ENCODE measurements around the gene ENPP5. TPM values are rescaled to one million over a fixed set of nuclear protein-coding genes. Genes with fewer than 3 reads are reported as not detected.

The ENPP5 gene
- total RNA-seq, 1 donor from 2014 or later = not detected

- DNase-seq (ENCODE audit: extremely low spot score, unreplicated experiment) = no peak
- H3K9me3 Mint-ChIP-seq (ENCODE audit: unreplicated experiment) = no peaks in the 10 kb centered on the region
- peaks cover 13% of the 10 kb centered on the region for H3K27me3 Mint-ChIP-seq (ENCODE audit: unreplicated experiment)
- TF ChIP-seq CTCF (IDR thresholded peaks at IDR 0.05) = no peak
- no peak overlapping the region for H3K4me3 Mint-ChIP-seq (ENCODE audit: unreplicated experiment)
- no peak overlapping the region for H3K27ac Mint-ChIP-seq (ENCODE audit: unreplicated experiment)
- H3K4me1 Mint-ChIP-seq (ENCODE audit: unreplicated experiment) = no peaks in the 10 kb centered on the region
- no peaks in the 10 kb centered on the region for H3K36me3 Mint-ChIP-seq (ENCODE audit: unreplicated experiment)
Observed at GRCh38 chr6:46118157-46118556, 52.6 kb downstream of the ENPP5 start.

GRCh38 chr6:46116289-46116688 lies 54.5 kb downstream of the ENPP5 start:
- no peak overlapping the region for H3K4me3 Mint-ChIP-seq (ENCODE audit: unreplicated experiment)
- H3K4me1 Mint-ChIP-seq (ENCODE audit: unreplicated experiment) = no peaks in the 10 kb centered on the region
- no peak for TF ChIP-seq CTCF (IDR thresholded peaks at IDR 0.05)

GRCh38 chr6:46115634-46116033 lies 55.1 kb downstream of the ENPP5 start:
- H3K36me3 Mint-ChIP-seq (ENCODE audit: unreplicated experiment) = no peaks in the 10 kb centered on the region
- DNase-seq (ENCODE audit: extremely low spot score, unreplicated experiment) = no peak
- H3K4me3 Mint-ChIP-seq (ENCODE audit: unreplicated experiment) = no peak overlapping the region
- peaks cover 5% of the 10 kb centered on the region for H3K9me3 Mint-ChIP-seq (ENCODE audit: unreplicated experiment)
- TF ChIP-seq CTCF (IDR thresholded peaks at IDR 0.05) = no peak
- H3K27ac Mint-ChIP-seq (ENCODE audit: unreplicated experiment) = no peak overlapping the region
- no peaks in the 10 kb centered on the region for H3K4me1 Mint-ChIP-seq (ENCODE audit: unreplicated experiment)
- H3K27me3 Mint-ChIP-seq (ENCODE audit: unreplicated experiment) = peaks cover 13% of the 10 kb centered on the region

More at GRCh38 chr6:46116289-46116688, 54.5 kb downstream of the ENPP5 start:
- H3K27ac Mint-ChIP-seq (ENCODE audit: unreplicated experiment) = no peak overlapping the region
- DNase-seq (ENCODE audit: extremely low spot score, unreplicated experiment) = no peak
- no peaks in the 10 kb centered on the region for H3K9me3 Mint-ChIP-seq (ENCODE audit: unreplicated experiment)
- H3K27me3 Mint-ChIP-seq (ENCODE audit: unreplicated experiment) = peaks cover 13% of the 10 kb centered on the region
- H3K36me3 Mint-ChIP-seq (ENCODE audit: unreplicated experiment) = no peaks in the 10 kb centered on the region

GRCh38 chr6:46113370-46113769 lies 57.4 kb downstream of the ENPP5 start:
- H3K36me3 Mint-ChIP-seq (ENCODE audit: unreplicated experiment) = no peaks in the 10 kb centered on the region
- no peaks in the 10 kb centered on the region for H3K4me1 Mint-ChIP-seq (ENCODE audit: unreplicated experiment)
- peaks cover 13% of the 10 kb centered on the region for H3K27me3 Mint-ChIP-seq (ENCODE audit: unreplicated experiment)
- no peak overlapping the region for H3K27ac Mint-ChIP-seq (ENCODE audit: unreplicated experiment)
- TF ChIP-seq CTCF (IDR thresholded peaks at IDR 0.05) = no peak
- no peak for DNase-seq (ENCODE audit: extremely low spot score, unreplicated experiment)
- H3K4me3 Mint-ChIP-seq (ENCODE audit: unreplicated experiment) = no peak overlapping the region
- H3K9me3 Mint-ChIP-seq (ENCODE audit: unreplicated experiment) = peaks cover 5% of the 10 kb centered on the region

Other genes starting within 250 kb of the ENPP5 start
- gene CLIC5, start 155.1 kb downstream of the ENPP5 start, total RNA-seq = not detected in 2 replicates
- gene ENPP4, start 41.0 kb downstream of the ENPP5 start, total RNA-seq = 0.18 and 0.27 TPM in 2 replicates